CD4-positive, alpha-beta T cell treated with Interleukin-17A for 1 hour (primary cell): Measurements from ENCODE around the gene BCKDHB.
"Not testable (repeated sequence)": the region's sequence is repeated elsewhere in the genome, so short reads cannot be mapped to it uniquely, and the experiment has no call there.

Experiments used
- DNase-seq: peaks from one replicate; pipeline ENCODE4 v3.0.0-alpha.2; 2020

Gene BCKDHB

GRCh38 chr6:80211286-80211685 lies 104.8 kb downstream of the BCKDHB start:
- no peak for DNase-seq

GRCh38 chr6:80211890-80212289 lies 105.4 kb downstream of the BCKDHB start:
- not testable (repeated sequence) for DNase-seq

- peak; percentile 25 for DNase-seq
These were observed 108.1 kb downstream of the BCKDHB start for GRCh38 chr6:80214436-80215022.

- no peak for DNase-seq
These were observed 108.6 kb downstream of the BCKDHB start for GRCh38 chr6:80215063-80215462.

GRCh38 chr6:80217794-80218193 lies 111.3 kb downstream of the BCKDHB start:
- DNase-seq, result no peak

GRCh38 chr6:80223743-80224212 lies 117.3 kb downstream of the BCKDHB start:
- no peak for DNase-seq

GRCh38 chr6:80226151-80226550 lies 119.7 kb downstream of the BCKDHB start:
- DNase-seq, result no peak

GRCh38 chr6:80226699-80227098 lies 120.2 kb downstream of the BCKDHB start:
- no peak for DNase-seq

- DNase-seq, result no peak
These were observed 121.2 kb downstream of the BCKDHB start for GRCh38 chr6:80227545-80228105.

- DNase-seq, result no peak
These were observed 126.8 kb downstream of the BCKDHB start for GRCh38 chr6:80233262-80233661.

- DNase-seq, result no peak
These were observed 127.5 kb downstream of the BCKDHB start for GRCh38 chr6:80233958-80234357.

GRCh38 chr6:80234401-80234800 lies 127.9 kb downstream of the BCKDHB start:
- DNase-seq, result no peak

- no peak for DNase-seq
These were observed 128.4 kb downstream of the BCKDHB start for GRCh38 chr6:80234908-80235307.

GRCh38 chr6:80235647-80236046 lies 129.2 kb downstream of the BCKDHB start:
- no peak for DNase-seq

GRCh38 chr6:80238754-80239153 lies 132.3 kb downstream of the BCKDHB start:
- DNase-seq, result not testable (repeated sequence)

GRCh38 chr6:80245043-80245442 lies 138.6 kb downstream of the BCKDHB start:
- DNase-seq, result no peak

- DNase-seq, result no peak
These were observed 143.4 kb downstream of the BCKDHB start for GRCh38 chr6:80249897-80250296.

- DNase-seq, result no peak
These were observed 144.0 kb downstream of the BCKDHB start for GRCh38 chr6:80250391-80250997.

GRCh38 chr6:80251321-80251720 lies 144.8 kb downstream of the BCKDHB start:
- DNase-seq, result no peak

GRCh38 chr6:80254716-80255115 lies 148.2 kb downstream of the BCKDHB start:
- no peak for DNase-seq

GRCh38 chr6:80256691-80257090 lies 150.2 kb downstream of the BCKDHB start:
- no peak for DNase-seq

GRCh38 chr6:80259118-80259517 lies 152.6 kb downstream of the BCKDHB start:
- no peak for DNase-seq

GRCh38 chr6:80263585-80263984 lies 157.1 kb downstream of the BCKDHB start:
- no peak for DNase-seq

- DNase-seq, result no peak
These were observed 162.6 kb downstream of the BCKDHB start for GRCh38 chr6:80268865-80269730.
